MM.1S (cell line): ENCODE measurements around the gene IGSF6.

Source experiments
- DNase-seq: peaks from one replicate; pipeline ENCODE4 v3.0.0-alpha.2; 2015
- H2AFZ ChIP-seq: fragments of 300-600 bp; sonication (generic); 2 replicates; pipeline ENCODE4 v1.6.0; 2016; ENCODE audit warnings: antibody characterized with exemption, low read length
- H3F3A ChIP-seq: fragments of 300-600 bp; sonication (generic); 2 replicates; pipeline ENCODE4 v1.6.1; 2016; ENCODE audit warnings: mild to moderate bottlenecking, antibody characterized with exemption, low read length, moderate library complexity, mixed read lengths; ENCODE audit not compliant: insufficient read depth
- H3K27ac ChIP-seq: fragments of 300-600 bp; sonication (generic); 2 replicates; pipeline ENCODE4 v1.5.1; 2016; ENCODE audit warnings: mild to moderate bottlenecking, low read length
- H3K27me3 ChIP-seq: fragments of 300-600 bp; sonication (generic); replicated peaks from 2 replicates; pipeline ENCODE4 v1.6.0; 2016; ENCODE audit warnings: low read length; ENCODE audit not compliant: insufficient read depth
- H3K36me3 ChIP-seq: fragments of 300-600 bp; sonication (generic); replicated peaks from 2 replicates; pipeline ENCODE4 v1.6.1; 2016; ENCODE audit warnings: mild to moderate bottlenecking, low read length, mixed read lengths; ENCODE audit not compliant: insufficient read depth
- H3K4me1 ChIP-seq: fragments of 300-600 bp; sonication (generic); 2 replicates; pipeline ENCODE4 v1.6.1; 2016; ENCODE audit warnings: low read length, mixed read lengths
- H3K4me2 ChIP-seq: fragments of 300-600 bp; sonication (generic); 2 replicates; pipeline ENCODE4 v1.6.0; 2016; ENCODE audit warnings: low read depth, low read length
- H3K4me3 ChIP-seq: fragments of 300-600 bp; sonication (generic); 2 replicates; pipeline ENCODE4 v1.5.1; 2016; ENCODE audit warnings: low read length, mixed read lengths
- H3K79me2 ChIP-seq: fragments of 300-600 bp; sonication (generic); 2 replicates; pipeline ENCODE4 v1.6.1; 2016; ENCODE audit warnings: mixed run types, low read length, mixed read lengths
- H3K9ac ChIP-seq: fragments of 300-600 bp; sonication (generic); 2 replicates; pipeline ENCODE4 v1.6.1; 2016; ENCODE audit warnings: low read length, mixed read lengths
- H3K9me2 ChIP-seq: fragments of 300-600 bp; sonication (generic); replicated peaks from 2 replicates; pipeline ENCODE4 v1.6.1; 2016; ENCODE audit warnings: mild to moderate bottlenecking, low read length, mixed read lengths; ENCODE audit not compliant: insufficient read depth
- H3K9me3 ChIP-seq: fragments of 300-600 bp; sonication (generic); replicated peaks from 2 replicates; pipeline ENCODE4 v1.6.1; 2016; ENCODE audit warnings: mild to moderate bottlenecking, low read length, mixed read lengths; ENCODE audit not compliant: insufficient read depth
- H4K20me1 ChIP-seq: fragments of 300-600 bp; sonication (generic); 2 replicates; pipeline ENCODE4 v1.6.1; 2016; ENCODE audit warnings: mild to moderate bottlenecking, low read length, moderate library complexity, mixed read lengths; ENCODE audit not compliant: insufficient read depth
- CTCF ChIP-seq: fragments of 300-600 bp; sonication (generic); IDR thresholded peaks from 2 replicates; pipeline ENCODE4 v1.5.1; 2016; ENCODE audit warnings: antibody characterized with exemption, low read length, mixed read lengths
- EZH2 ChIP-seq: fragments of 300-600 bp; sonication (generic); optimal IDR thresholded peaks from 2 replicates; pipeline ENCODE3; 2017; ENCODE audit warnings: low read depth, mild to moderate bottlenecking, antibody characterized with exemption, low read length, mixed read lengths
- EZH2phosphoT487 ChIP-seq: fragments of 300-600 bp; sonication (generic); IDR thresholded peaks from 2 replicates; pipeline ENCODE4 v1.6.1; 2018; ENCODE audit warnings: antibody characterized with exemption, low read length

The IGSF6 gene

DNA sequence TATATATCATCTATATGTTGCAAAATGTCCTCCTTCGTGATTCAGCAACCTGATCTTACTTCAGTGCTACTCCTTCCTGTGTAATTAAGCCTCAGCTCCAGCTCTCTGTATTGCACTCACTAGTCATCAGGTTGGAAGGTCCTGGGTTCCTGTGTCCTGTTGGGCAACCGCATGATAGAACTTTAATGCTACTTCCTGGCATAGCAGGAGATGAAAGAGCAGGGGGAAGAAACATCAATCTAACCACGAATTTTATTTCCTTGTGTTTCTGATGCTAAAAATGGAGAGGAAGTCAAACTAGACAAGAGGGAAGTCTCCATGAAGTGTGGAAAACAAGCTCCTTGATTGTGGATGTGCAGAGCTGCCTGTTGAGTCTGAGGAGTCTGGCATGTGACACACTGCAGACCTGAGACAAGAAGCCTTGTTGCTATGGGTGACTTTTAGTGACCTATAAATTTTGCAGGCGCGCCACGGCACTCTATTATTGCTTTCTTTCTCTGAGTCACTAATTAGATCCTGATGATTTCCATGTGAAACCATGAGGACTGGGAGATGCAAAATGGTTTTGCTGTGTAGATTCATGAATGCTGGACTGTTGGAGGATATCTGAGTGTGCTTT is 25.6 kb downstream of the IGSF6 start:
- Histone ChIP-seq H3F3A (no peaks in the 10 kb centered on the region), H3K9ac (no peak overlapping the region), H3K9me3 (no peaks in the 10 kb centered on the region), H3K79me2 (peaks cover 6% of the 10 kb centered on the region; the same call in 1 of the 2 replicates), H2AFZ (no peak overlapping the region), H3K27ac (no peak overlapping the region), H3K4me2 (no peak overlapping the region), H3K9me2 (no peaks in the 10 kb centered on the region), H4K20me1 (no peaks in the 10 kb centered on the region), H3K4me1 (no peaks in the 10 kb centered on the region), H3K27me3 (no peaks in the 10 kb centered on the region), H3K36me3 (peaks cover 4% of the 10 kb centered on the region), H3K4me3 (no peak overlapping the region)
- TF ChIP-seq EZH2 (no peak), EZH2phosphoT487 (no peak), CTCF (no peak)
- no peak for DNase-seq

DNA sequence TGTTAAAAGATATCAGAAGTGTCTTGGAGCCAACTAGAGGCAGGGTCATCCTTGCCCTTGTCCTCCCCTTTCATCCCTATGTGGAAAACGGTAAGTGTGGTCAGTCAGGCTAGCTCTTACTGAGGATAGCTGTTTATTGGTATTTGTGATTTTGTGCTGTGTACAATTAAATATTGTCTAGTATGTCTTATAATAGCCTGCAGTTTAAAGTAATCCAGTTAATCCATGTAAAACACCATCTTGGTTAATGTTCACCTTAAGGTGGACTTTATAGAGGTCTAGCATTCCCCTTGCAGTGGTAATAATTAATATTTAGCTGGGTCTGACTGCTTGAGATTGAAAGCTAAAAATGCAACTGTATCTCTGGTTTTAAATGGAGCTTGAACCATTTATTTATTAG is 27.4 kb downstream of the IGSF6 start:
- Histone ChIP-seq H3K79me2 (peaks cover 13% of the 10 kb centered on the region), H4K20me1 (no peaks in the 10 kb centered on the region), H3F3A (no peaks in the 10 kb centered on the region), H3K9me2 (no peaks in the 10 kb centered on the region), H3K4me3 (no peak overlapping the region), H3K4me2 (no peak overlapping the region), H3K4me1 (peaks cover under 1% of the 10 kb centered on the region; the same call in 1 of the 2 replicates), H3K9me3 (no peaks in the 10 kb centered on the region), H2AFZ (no peak overlapping the region), H3K27ac (no peak overlapping the region), H3K9ac (no peak overlapping the region), H3K27me3 (no peaks in the 10 kb centered on the region), H3K36me3 (peaks cover 4% of the 10 kb centered on the region)
- TF ChIP-seq EZH2 (no peak), EZH2phosphoT487 (no peak), CTCF (no peak)
- no peak for DNase-seq

DNA sequence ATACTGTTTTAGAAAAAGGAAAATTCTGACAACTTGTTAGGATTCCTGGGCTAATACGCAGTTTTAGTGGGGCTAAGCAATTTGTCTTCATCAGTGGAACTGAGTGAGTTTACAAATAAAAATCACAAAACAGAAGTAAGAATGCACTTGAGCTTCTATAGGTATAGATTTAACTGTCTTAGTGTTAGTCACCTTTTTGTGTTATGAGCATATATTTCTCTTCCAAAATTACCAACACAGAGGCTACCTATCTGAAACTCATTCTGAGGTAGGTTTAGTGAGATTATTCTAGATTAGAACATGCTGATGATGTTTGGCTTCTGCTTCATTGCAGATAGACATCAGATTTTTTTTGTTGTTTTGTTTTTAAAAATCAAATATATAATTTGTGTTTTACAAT is 29.9 kb downstream of the IGSF6 start:
- Histone ChIP-seq H3K4me2 (no peak overlapping the region), H3K4me3 (no peak overlapping the region), H3K9me2 (no peaks in the 10 kb centered on the region), H3K9ac (no peak overlapping the region), H3F3A (peaks cover 11% of the 10 kb centered on the region), H2AFZ (no peak overlapping the region), H3K9me3 (no peaks in the 10 kb centered on the region), H3K27me3 (no peaks in the 10 kb centered on the region), H4K20me1 (no peaks in the 10 kb centered on the region), H3K36me3 (no peaks in the 10 kb centered on the region; the same call in 1 of the 2 replicates), H3K79me2 (peaks cover 27% of the 10 kb centered on the region), H3K27ac (no peak overlapping the region), H3K4me1 (peaks cover 22% of the 10 kb centered on the region)
- no peak for DNase-seq
- TF ChIP-seq EZH2phosphoT487, result no peak
- no peak for TF ChIP-seq EZH2

GRCh38 chr16:21620592-21620991 is 31.8 kb downstream of the IGSF6 start:
- Histone ChIP-seq H3K4me1 (peaks cover 23% of the 10 kb centered on the region), H3K27me3 (no peaks in the 10 kb centered on the region), H3K79me2 (peaks cover 41% of the 10 kb centered on the region), H3K4me3 (no peak overlapping the region), H3K9ac (no peak overlapping the region), H3K36me3 (no peaks in the 10 kb centered on the region; the same call in 1 of the 2 replicates), H4K20me1 (no peaks in the 10 kb centered on the region), H3K4me2 (no peak overlapping the region), H3F3A (peaks cover 11% of the 10 kb centered on the region), H3K9me2 (no peaks in the 10 kb centered on the region), H2AFZ (no peak overlapping the region), H3K9me3 (no peaks in the 10 kb centered on the region), H3K27ac (no peak overlapping the region)
- no peak for TF ChIP-seq CTCF
- no peak for TF ChIP-seq EZH2phosphoT487
- TF ChIP-seq EZH2, result no peak
- no peak for DNase-seq
